ENCODE measurements around the gene PC.

Gene PC

GRCh38 chr11:66912911-66913310, 45.3 kb downstream of the PC start:
- DNase-seq (ENCODE audit: low read depth, low spot score), result no peak

DNA sequence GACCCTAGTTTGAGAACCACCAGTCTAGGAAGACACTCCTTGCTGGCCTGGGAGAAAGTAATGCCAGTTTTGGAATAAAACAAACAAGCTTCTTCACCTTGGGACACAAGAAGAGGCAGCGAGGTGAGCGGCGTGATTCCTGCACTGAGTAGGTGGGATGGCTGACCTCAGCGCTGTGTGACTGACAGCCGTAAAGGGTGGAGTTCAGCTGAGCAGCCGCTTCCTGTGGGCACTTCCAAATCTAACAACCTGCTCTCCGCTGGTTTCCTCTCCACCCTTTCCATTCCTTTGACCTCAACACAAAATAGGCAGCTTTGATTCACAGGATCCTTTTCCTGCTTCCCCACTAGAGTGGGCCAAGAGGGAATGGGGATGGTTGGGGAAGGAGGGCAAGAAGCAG, 45.8 kb downstream of the PC start:
- no peak for DNase-seq (ENCODE audit: low read depth, low spot score)

- no peak for DNase-seq (ENCODE audit: low read depth, low spot score)
These were observed 47.5 kb downstream of the PC start for GRCh38 chr11:66910669-66911068.

GRCh38 chr11:66910016-66910415, 48.2 kb downstream of the PC start:
- DNase-seq (ENCODE audit: low read depth, low spot score), result no peak

DNA sequence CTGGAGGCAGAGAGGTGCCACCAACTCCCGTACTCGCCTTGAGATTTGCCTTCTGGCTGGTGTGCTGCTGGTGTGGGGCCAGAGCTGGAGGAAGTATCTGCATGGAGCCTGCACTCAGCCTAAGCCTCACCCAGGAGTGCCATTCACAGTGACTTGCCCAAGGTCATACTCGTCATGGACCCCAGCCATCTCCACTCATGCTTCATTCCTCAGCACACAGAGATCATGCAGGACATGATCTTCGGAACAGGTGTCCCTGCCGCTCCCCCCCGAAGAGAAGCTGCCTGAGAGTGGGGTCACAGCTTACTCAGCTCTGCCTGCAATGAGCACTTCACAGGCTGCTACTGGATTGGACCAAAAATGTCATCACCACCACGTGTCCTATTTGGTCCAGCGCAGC, 49.0 kb downstream of the PC start:
- DNase-seq (ENCODE audit: low read depth, low spot score), result no peak

DNA sequence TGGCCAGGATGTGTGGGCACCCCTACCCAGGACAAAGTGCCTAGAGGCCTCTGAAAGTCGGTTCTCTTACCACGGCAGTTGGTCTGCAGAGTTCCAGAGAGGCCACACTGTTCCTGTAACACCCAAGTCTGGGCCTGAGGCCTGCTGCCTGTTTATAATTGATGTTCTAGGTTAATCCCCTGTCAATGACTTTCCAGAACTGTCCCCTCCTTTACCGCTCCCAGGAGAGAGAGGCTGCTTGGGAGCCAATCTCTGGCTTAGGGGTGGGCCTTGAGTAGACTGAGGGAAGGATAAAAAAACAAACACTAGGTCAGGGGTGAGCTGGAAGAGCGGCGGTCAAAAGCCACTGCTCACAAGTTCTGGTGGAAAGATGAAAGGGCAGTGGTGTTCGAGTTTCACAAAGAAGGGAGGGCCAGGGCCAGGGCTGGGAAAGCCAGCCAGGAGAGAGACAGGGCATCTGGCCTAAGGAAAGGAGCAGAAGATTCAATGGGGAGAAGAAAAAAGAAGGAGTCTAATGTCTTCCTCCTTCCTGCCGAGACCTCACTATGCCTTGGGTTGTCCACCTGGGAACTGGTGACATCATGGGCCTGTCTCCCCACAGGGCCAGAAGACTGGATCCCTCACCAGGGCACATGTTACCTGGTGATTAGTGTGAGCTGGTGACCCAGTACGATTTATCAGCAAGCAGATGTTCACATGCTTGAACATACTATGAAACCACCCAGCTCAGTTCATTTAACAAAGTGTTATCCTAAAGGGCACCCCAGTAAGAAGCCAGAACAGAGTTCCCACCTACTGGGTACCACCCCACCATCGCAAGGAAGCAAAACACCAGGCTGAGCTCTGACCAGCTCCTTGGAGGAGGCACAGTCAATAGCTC, 50.2 kb downstream of the PC start:
- DNase-seq (ENCODE audit: low read depth, low spot score), result no peak

DNA sequence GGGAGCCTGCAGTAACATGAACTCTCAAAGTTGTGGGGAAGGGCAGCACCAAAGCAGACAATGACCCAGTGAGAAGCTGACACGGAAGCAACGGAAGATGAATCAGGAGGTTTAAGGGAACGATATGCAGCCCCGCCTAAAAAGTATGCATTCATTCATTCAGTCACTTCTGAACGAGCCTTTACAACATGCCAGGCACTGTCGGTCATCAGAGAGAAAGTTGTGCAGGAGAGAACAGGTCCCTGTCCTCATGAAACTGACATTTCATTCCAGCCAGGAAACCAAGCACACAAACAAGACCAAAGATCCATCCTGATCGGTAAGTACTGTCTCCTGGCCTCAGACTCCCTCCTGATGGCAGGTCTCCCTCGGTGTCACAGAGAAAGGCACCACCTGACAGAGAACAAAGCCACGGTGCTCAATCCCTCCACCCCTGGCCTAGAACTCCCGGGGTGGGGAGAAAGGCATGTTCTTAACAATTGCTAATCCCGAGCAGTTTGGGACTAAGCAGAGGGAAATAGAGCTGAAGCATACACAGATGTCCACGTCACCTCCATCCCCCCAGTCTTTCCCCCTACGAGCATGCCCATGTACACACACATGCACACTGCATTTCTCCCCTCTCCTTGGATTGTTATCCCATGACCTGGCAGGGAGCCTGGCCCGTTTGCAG, 52.0 kb downstream of the PC start:
- DNase-seq (ENCODE audit: low read depth, low spot score), result no peak

- no peak for DNase-seq (ENCODE audit: low read depth, low spot score)
These were observed 52.6 kb downstream of the PC start for GRCh38 chr11:66905631-66906030.

GRCh38 chr11:66904981-66905521, 53.1 kb downstream of the PC start:
- no peak for DNase-seq (ENCODE audit: low read depth, low spot score)

DNA sequence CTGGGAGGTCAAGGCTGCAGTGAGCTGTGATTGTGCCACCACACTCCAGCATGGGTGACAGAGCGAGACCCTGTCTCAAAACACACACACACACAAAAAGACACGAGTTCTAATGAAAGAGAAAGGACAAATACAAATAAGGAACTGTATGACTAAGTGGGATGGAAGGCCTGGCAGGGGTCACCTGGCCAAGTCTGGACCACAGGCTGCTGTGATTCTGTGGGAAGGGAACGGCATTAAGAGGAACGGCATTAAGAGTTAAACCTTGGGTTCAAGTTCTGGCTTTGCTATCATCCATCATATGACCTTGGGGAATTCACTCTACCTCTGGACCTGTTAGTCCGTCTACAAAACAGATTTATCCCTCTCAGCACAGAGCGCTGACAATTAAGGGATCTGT, 53.6 kb downstream of the PC start:
- DNase-seq (ENCODE audit: low read depth, low spot score), result peak; percentile 62

GRCh38 chr11:66904055-66904454, 54.1 kb downstream of the PC start:
- DNase-seq (ENCODE audit: low read depth, low spot score), result no peak

DNA sequence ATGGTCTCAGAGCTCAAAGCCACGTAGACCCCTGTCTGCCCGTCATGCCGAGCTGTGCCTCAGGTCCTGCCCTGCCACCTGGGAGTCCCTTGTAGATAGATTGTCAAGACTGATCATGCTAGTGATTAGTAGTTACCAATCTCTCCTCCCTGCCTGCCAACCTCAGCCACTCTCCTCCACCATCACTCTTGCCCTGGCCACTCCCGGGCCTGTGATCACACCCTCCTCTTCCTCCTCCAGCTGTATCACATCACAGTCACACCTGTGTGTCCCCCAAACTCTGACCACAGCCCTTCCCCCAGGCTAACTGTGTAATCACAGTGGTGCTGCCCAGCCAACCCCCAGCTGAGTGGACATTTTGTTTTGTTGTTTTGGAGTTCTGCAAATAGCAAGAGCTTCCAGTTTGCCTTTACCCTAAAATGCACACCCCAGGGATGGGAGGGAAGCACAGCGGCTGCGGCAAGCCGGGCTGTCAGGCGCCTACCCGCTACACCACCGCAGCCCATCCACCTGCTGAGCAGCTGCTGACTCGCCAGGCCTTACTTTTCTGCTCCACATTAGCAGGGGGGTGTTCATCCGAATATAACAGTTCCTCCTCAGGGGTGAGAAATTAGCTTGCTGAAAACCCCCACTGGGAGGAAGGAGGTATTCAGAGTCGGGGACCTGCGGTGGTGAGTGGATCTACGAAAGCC, 55.6 kb downstream of the PC start:
- DNase-seq (ENCODE audit: low read depth, low spot score), result no peak

- DNase-seq (ENCODE audit: low read depth, low spot score), result no peak
These were observed 56.2 kb downstream of the PC start for GRCh38 chr11:66901964-66902390.

- DNase-seq (ENCODE audit: low read depth, low spot score), result no peak
These were observed 64.0 kb downstream of the PC start for GRCh38 chr11:66894141-66894540.

GRCh38 chr11:66892911-66893310, 65.3 kb downstream of the PC start:
- no peak for DNase-seq (ENCODE audit: low read depth, low spot score)

DNA sequence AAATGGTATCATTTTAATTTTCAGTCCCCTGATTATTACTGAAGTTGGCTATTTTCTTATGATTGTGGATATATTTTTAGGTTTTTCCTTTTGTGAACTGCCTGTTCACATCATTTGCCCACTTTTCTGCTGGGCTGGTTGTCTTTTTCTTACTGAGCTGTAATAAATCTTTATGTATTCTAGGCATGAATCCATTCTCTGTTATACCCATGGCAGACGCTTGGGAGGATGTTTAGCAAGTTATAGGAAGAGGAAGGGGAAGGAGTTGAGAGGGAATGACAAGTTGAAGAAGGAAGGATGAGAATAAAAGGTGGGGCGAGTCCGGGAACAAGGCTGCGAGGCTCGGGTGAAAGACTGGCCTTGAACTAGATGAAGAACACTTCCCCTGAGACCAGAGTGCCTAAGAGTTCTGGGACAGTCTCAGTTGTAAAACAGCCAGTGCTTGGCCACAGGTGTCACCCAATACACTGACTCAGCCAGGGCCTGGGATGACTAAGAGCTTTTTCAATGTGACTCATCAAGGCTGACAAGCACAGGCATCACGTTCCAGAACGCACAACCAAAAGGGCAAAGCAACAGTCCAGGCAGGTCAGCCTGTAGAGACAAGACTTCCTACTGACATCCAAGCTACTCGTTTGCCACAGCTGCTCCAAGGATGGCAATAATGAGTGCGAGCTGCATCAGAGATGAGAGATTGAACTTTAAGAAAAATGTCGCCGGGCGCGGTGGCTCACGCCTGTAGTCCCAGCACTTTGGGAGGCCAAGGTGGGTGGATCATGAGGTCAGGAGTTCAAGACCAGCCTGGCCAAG, 66.1 kb downstream of the PC start:
- peak; percentile 85 for DNase-seq (ENCODE audit: low read depth, low spot score)

DNA sequence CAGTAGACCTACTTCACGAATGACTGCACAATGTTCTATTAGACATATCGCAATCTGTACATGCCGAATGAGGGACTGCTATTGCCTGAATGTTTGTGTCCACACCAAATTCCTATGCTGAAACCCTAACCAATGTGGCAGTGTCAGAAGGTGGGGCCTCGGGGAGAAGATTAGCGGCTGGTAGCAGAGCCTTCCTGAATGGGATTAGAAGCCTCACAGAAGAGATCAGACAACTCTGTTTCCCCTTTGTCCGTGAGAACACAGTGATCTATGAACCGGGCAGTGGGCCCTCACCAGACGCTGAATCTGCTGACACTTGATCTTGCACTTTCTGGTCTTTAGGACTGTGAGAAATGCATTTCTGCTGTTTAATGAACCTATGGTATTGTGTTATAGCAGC, 68.2 kb downstream of the PC start:
- no peak for DNase-seq (ENCODE audit: low read depth, low spot score)

DNA sequence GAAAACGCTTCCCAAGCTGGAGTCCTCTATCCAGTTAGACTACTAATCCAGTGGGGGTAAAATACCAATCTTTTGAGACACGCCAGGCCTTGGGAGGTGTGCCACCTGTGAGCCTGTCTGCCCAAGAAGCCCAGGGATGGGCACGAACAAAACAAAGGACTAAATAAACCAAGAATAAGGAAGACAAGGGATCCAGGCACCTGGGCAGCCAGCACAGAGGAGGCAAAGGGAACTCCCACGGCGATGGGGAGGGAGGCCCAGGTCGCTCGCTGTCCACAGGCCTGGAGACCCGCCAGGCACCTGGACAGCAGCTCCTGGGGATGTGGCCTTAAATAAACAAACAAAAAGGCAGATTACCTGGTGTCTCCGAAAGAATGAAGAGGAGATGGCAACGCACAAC, 69.9 kb downstream of the PC start:
- DNase-seq (ENCODE audit: low read depth, low spot score), result no peak

GRCh38 chr11:66887526-66887925, 70.7 kb downstream of the PC start:
- DNase-seq (ENCODE audit: low read depth, low spot score), result no peak

DNA sequence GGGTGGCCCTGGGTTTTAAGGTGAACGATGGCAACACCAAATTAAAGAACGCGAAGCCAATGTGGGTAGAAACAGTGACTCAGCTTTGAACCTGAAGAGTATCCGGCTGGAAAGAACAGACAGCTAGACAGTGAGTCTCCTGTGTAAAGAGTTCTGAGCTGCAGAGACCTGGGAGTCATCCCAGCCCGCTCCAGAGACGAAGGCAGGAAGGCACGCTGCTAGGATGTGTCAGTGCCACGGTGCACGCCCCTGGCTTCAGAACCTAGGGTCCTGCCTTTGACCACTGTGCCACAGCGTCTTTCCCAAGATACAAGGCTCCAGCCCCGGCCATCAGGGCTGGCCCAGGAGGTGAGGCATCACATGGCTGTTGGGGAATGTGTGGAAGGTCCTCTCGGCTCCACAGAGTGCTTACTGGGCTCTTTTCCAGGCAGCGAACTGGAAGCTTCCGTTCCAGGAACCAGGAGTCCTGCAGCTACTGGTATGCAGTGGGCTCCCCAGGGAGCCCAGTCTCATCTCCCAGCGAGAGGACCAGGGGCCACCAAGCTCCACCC, 71.4 kb downstream of the PC start:
- DNase-seq (ENCODE audit: low read depth, low spot score), result peak; percentile 71

GRCh38 chr11:66885950-66886440, 72.2 kb downstream of the PC start:
- no peak for DNase-seq (ENCODE audit: low read depth, low spot score)
